MM.1S (cell line): ENCODE results near the gene LRG1.

ENCODE experiments used
- DNase-seq: peaks from one replicate; pipeline ENCODE4 v3.0.0-alpha.2; 2015
- H2AFZ ChIP-seq: fragments of 300-600 bp; sonication (generic); 2 replicates; pipeline ENCODE4 v1.6.0; 2016; ENCODE audit warnings: antibody characterized with exemption, low read length
- H3F3A ChIP-seq: fragments of 300-600 bp; sonication (generic); 2 replicates; pipeline ENCODE4 v1.6.1; 2016; ENCODE audit warnings: mild to moderate bottlenecking, antibody characterized with exemption, low read length, moderate library complexity, mixed read lengths; ENCODE audit not compliant: insufficient read depth
- H3K27ac ChIP-seq: fragments of 300-600 bp; sonication (generic); 2 replicates; pipeline ENCODE4 v1.5.1; 2016; ENCODE audit warnings: mild to moderate bottlenecking, low read length
- H3K27me3 ChIP-seq: fragments of 300-600 bp; sonication (generic); replicated peaks from 2 replicates; pipeline ENCODE4 v1.6.0; 2016; ENCODE audit warnings: low read length; ENCODE audit not compliant: insufficient read depth
- H3K36me3 ChIP-seq: fragments of 300-600 bp; sonication (generic); replicated peaks from 2 replicates; pipeline ENCODE4 v1.6.1; 2016; ENCODE audit warnings: mild to moderate bottlenecking, low read length, mixed read lengths; ENCODE audit not compliant: insufficient read depth
- H3K4me1 ChIP-seq: fragments of 300-600 bp; sonication (generic); 2 replicates; pipeline ENCODE4 v1.6.1; 2016; ENCODE audit warnings: low read length, mixed read lengths
- H3K4me2 ChIP-seq: fragments of 300-600 bp; sonication (generic); 2 replicates; pipeline ENCODE4 v1.6.0; 2016; ENCODE audit warnings: low read depth, low read length
- H3K4me3 ChIP-seq: fragments of 300-600 bp; sonication (generic); 2 replicates; pipeline ENCODE4 v1.5.1; 2016; ENCODE audit warnings: low read length, mixed read lengths
- H3K79me2 ChIP-seq: fragments of 300-600 bp; sonication (generic); 2 replicates; pipeline ENCODE4 v1.6.1; 2016; ENCODE audit warnings: mixed run types, low read length, mixed read lengths
- H3K9ac ChIP-seq: fragments of 300-600 bp; sonication (generic); 2 replicates; pipeline ENCODE4 v1.6.1; 2016; ENCODE audit warnings: low read length, mixed read lengths
- H3K9me2 ChIP-seq: fragments of 300-600 bp; sonication (generic); replicated peaks from 2 replicates; pipeline ENCODE4 v1.6.1; 2016; ENCODE audit warnings: mild to moderate bottlenecking, low read length, mixed read lengths; ENCODE audit not compliant: insufficient read depth
- H3K9me3 ChIP-seq: fragments of 300-600 bp; sonication (generic); replicated peaks from 2 replicates; pipeline ENCODE4 v1.6.1; 2016; ENCODE audit warnings: mild to moderate bottlenecking, low read length, mixed read lengths; ENCODE audit not compliant: insufficient read depth
- H4K20me1 ChIP-seq: fragments of 300-600 bp; sonication (generic); 2 replicates; pipeline ENCODE4 v1.6.1; 2016; ENCODE audit warnings: mild to moderate bottlenecking, low read length, moderate library complexity, mixed read lengths; ENCODE audit not compliant: insufficient read depth
- EZH2 ChIP-seq: fragments of 300-600 bp; sonication (generic); optimal IDR thresholded peaks from 2 replicates; pipeline ENCODE3; 2017; ENCODE audit warnings: low read depth, mild to moderate bottlenecking, antibody characterized with exemption, low read length, mixed read lengths
- EZH2phosphoT487 ChIP-seq: fragments of 300-600 bp; sonication (generic); IDR thresholded peaks from 2 replicates; pipeline ENCODE4 v1.6.1; 2018; ENCODE audit warnings: antibody characterized with exemption, low read length
- TF ChIP-seq, protein P1 (sequence below): fragments of 300-600 bp; sonication (generic); IDR thresholded peaks from 2 replicates; pipeline ENCODE4 v1.5.1; 2016; ENCODE audit warnings: antibody characterized with exemption, low read length, mixed read lengths

LRG1 gene

GRCh38 chr19:4506449-4507149 is 33.2 kb downstream of the LRG1 start:
- no peak for DNase-seq
- Histone ChIP-seq H3K4me2 (no peak overlapping the region), H2AFZ (no peak overlapping the region), H3K9me2 (no peaks in the 10 kb centered on the region), H3K4me3 (no peak overlapping the region), H3K79me2 (no peaks in the 10 kb centered on the region), H3K9me3 (no peaks in the 10 kb centered on the region), H3K27ac (no peak overlapping the region), H3F3A (no peaks in the 10 kb centered on the region), H3K27me3 (peaks cover 4% of the 10 kb centered on the region; the same call in 1 of the 2 replicates), H3K4me1 (no peaks in the 10 kb centered on the region), H4K20me1 (no peaks in the 10 kb centered on the region), H3K9ac (no peak overlapping the region), H3K36me3 (no peaks in the 10 kb centered on the region)
- TF ChIP-seq EZH2 (no peak), EZH2phosphoT487 (no peak)
- TF ChIP-seq, protein P1, sequence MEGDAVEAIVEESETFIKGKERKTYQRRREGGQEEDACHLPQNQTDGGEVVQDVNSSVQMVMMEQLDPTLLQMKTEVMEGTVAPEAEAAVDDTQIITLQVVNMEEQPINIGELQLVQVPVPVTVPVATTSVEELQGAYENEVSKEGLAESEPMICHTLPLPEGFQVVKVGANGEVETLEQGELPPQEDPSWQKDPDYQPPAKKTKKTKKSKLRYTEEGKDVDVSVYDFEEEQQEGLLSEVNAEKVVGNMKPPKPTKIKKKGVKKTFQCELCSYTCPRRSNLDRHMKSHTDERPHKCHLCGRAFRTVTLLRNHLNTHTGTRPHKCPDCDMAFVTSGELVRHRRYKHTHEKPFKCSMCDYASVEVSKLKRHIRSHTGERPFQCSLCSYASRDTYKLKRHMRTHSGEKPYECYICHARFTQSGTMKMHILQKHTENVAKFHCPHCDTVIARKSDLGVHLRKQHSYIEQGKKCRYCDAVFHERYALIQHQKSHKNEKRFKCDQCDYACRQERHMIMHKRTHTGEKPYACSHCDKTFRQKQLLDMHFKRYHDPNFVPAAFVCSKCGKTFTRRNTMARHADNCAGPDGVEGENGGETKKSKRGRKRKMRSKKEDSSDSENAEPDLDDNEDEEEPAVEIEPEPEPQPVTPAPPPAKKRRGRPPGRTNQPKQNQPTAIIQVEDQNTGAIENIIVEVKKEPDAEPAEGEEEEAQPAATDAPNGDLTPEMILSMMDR = no peak

GRCh38 chr19:4505570-4506448 is 34.0 kb downstream of the LRG1 start:
- Histone ChIP-seq H3K79me2 (no peaks in the 10 kb centered on the region), H3K36me3 (no peaks in the 10 kb centered on the region)

DNA sequence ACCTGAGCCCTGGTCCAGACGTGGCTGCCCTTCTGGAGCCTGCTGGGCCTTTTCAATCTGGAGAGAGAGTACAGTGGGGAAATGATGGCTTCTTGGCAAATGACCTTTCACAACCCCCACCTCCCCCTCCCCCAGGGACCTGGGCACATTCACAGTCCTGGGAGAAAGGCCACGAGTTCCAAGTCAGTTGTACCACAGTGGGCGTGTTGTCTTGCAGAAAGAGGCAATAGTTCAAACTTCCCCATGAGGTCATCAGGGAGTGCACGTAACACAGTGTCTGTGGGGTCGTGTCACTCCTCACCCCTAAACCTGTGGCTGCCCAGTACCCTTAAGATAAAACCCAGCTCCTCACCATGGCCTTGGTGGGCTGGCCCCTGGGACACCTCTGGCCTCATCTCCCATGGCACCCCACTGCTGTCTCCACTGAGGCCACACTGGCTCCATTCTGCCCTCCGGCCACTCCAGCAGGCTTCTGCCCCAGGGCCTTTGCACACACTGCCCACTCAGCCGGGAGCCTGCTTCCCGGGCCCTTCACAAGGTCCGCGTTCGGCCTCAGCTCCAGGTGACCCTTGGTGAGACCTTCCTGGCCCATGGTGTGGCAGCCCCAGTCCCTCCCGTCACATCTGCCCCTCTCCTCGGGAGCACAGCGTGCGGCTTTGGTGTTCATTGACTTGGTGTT is 34.8 kb downstream of the LRG1 start:
- Histone ChIP-seq H3K9ac (no peak overlapping the region), H3K9me3 (no peaks in the 10 kb centered on the region), H3K79me2 (no peaks in the 10 kb centered on the region), H3K36me3 (no peaks in the 10 kb centered on the region), H2AFZ (no peak overlapping the region), H3K9me2 (no peaks in the 10 kb centered on the region), H3K4me1 (no peaks in the 10 kb centered on the region), H3K27me3 (no peaks in the 10 kb centered on the region), H3K27ac (no peak overlapping the region), H3K4me2 (no peak overlapping the region), H4K20me1 (no peaks in the 10 kb centered on the region), H3F3A (no peaks in the 10 kb centered on the region), H3K4me3 (no peak overlapping the region)
- DNase-seq = no peak
- TF ChIP-seq EZH2phosphoT487 = no peak
- no peak for TF ChIP-seq EZH2
- TF ChIP-seq, protein P1 = no peak

More at GRCh38 chr19:4505570-4506448, 34.0 kb downstream of the LRG1 start:
- H3K9me3 ChIP-seq = no peaks in the 10 kb centered on the region
- no peak overlapping the region for H3K27ac ChIP-seq
- no peak overlapping the region for H2AFZ ChIP-seq
- no peak for DNase-seq
- no peaks in the 10 kb centered on the region for H4K20me1 ChIP-seq
- no peak overlapping the region for H3K4me2 ChIP-seq
- no peak overlapping the region for H3K4me3 ChIP-seq
- no peaks in the 10 kb centered on the region for H3F3A ChIP-seq
- no peak for TF ChIP-seq EZH2phosphoT487
- TF ChIP-seq EZH2 = no peak
- TF ChIP-seq, protein P1 = no peak
- H3K4me1 ChIP-seq = no peaks in the 10 kb centered on the region
- H3K9ac ChIP-seq = no peak overlapping the region
- peaks cover 4% of the 10 kb centered on the region; the same call in 1 of the 2 replicates for H3K27me3 ChIP-seq
- no peaks in the 10 kb centered on the region for H3K9me2 ChIP-seq
